Bronchial epithelial cell (primary cell): ENCODE data around the gene VSTM2B. TPM values are rescaled to one million over a fixed set of nuclear protein-coding genes. Genes with fewer than 3 reads are reported as not detected.

ENCODE experiments used
- DNase-seq: peaks from one replicate; pipeline ENCODE4 v3.0.0-alpha.2; 2010; ENCODE audit warnings: low read depth
- FAIRE-seq: peaks from 2 replicates; lab custom pipeline; 2011; peaks lifted over from hg19 to GRCh38; lab: Jason Lieb, UNC
- H3K27me3 ChIP-seq: 2 replicates; pipeline ENCODE4 v1.5.1; 2011; ENCODE audit warnings: low read length; ENCODE audit not compliant: control insufficient read depth, insufficient read depth
- H3K36me3 ChIP-seq: 2 replicates; pipeline ENCODE4 v1.5.1; 2011; ENCODE audit warnings: low read length; ENCODE audit not compliant: control insufficient read depth, insufficient read depth
- H3K4me3 ChIP-seq: 2 replicates; pipeline ENCODE4 v1.5.1; 2011; ENCODE audit warnings: mild to moderate bottlenecking, low read depth, low read length, control low read depth
- CTCF ChIP-seq: IDR thresholded peaks from 2 replicates; pipeline ENCODE4 v1.5.1; 2011; ENCODE audit warnings: mild to moderate bottlenecking, moderate library complexity, low read length, control low read depth, inconsistent platforms; ENCODE audit not compliant: insufficient read depth, severe bottlenecking
- total RNA-seq: library from RNA; depleted of rRNA; stranded (reverse); fragments of >200 nt; gene quantifications from 2 replicates; pipeline ENCODE4 v1.2.1, GENCODE V29; 2014

Gene VSTM2B
- total RNA-seq, 1 donor from 2014 or later = not detected

GRCh38 chr19:29487432-29487831 is 38.4 kb upstream of the VSTM2B start:
- FAIRE-seq (no peak), DNase-seq (no peak)
- TF ChIP-seq CTCF = no peak
- Histone ChIP-seq H3K27me3 (no peaks in the 10 kb centered on the region), H3K36me3 (no peaks in the 10 kb centered on the region), H3K4me3 (no peak overlapping the region)

GRCh38 chr19:29488316-29488715 is 37.5 kb upstream of the VSTM2B start:
- no peaks in the 10 kb centered on the region for H3K36me3 ChIP-seq
- H3K27me3 ChIP-seq = no peaks in the 10 kb centered on the region
- no peak for TF ChIP-seq CTCF
- DNase-seq (no peak), FAIRE-seq (no peak)
- no peak overlapping the region for H3K4me3 ChIP-seq

GRCh38 chr19:29489172-29489951 is 36.4 kb upstream of the VSTM2B start:
- FAIRE-seq = no peak

GRCh38 chr19:29491491-29491890 is 34.3 kb upstream of the VSTM2B start:
- Histone ChIP-seq H3K4me3 (no peak overlapping the region), H3K36me3 (no peaks in the 10 kb centered on the region), H3K27me3 (no peaks in the 10 kb centered on the region)
- DNase-seq = no peak
- TF ChIP-seq CTCF = no peak
- FAIRE-seq = no peak

More at GRCh38 chr19:29489172-29489951, 36.4 kb upstream of the VSTM2B start:
- Histone ChIP-seq H3K36me3 (no peaks in the 10 kb centered on the region), H3K27me3 (no peaks in the 10 kb centered on the region), H3K4me3 (no peak overlapping the region)
- no peak for TF ChIP-seq CTCF
- DNase-seq = no peak

GRCh38 chr19:29491995-29492577 is 33.7 kb upstream of the VSTM2B start:
- no peak for DNase-seq
- H3K36me3 ChIP-seq = no peaks in the 10 kb centered on the region
- TF ChIP-seq CTCF = no peak

GRCh38 chr19:29492769-29493168 is 33.0 kb upstream of the VSTM2B start:
- no peak for FAIRE-seq
- Histone ChIP-seq H3K27me3 (no peaks in the 10 kb centered on the region), H3K36me3 (no peaks in the 10 kb centered on the region), H3K4me3 (no peak overlapping the region)
- no peak for TF ChIP-seq CTCF
- no peak for DNase-seq

More at GRCh38 chr19:29491995-29492577, 33.7 kb upstream of the VSTM2B start:
- Histone ChIP-seq H3K27me3 (no peaks in the 10 kb centered on the region), H3K4me3 (no peak overlapping the region)
- no peak for FAIRE-seq
